GM23338 (cell line): ENCODE results near the gene RAD51B. TPM values are rescaled to one million over a fixed set of nuclear protein-coding genes. Genes with fewer than 3 reads are reported as not detected.

Experiments used
- ATAC-seq: fragments of 200-7000 bp; cut with Tn5 transposase; 3 replicates; pipeline ENCODE4 v1.9.1; 2020
- DNase-seq: peaks from one replicate; pipeline ENCODE4 v3.0.0-alpha.2; 2015; ENCODE audit warnings: low spot score
- H2AFZ ChIP-seq: fragments of 200-600 bp; sonication (generic); 2 replicates; pipeline ENCODE4 v1.8.0; 2016; ENCODE audit warnings: antibody characterized with exemption, mild to moderate bottlenecking, moderate library complexity
- H3F3A ChIP-seq: fragments of 200-600 bp; sonication (generic); replicated peaks from 2 replicates; pipeline ENCODE4 v1.8.0; 2017; ENCODE audit warnings: antibody characterized with exemption, mixed run types, low read depth
- H3K27ac ChIP-seq: fragments of 200-600 bp; sonication (generic); 2 replicates; pipeline ENCODE4 v1.6.1; 2016; ENCODE audit warnings: low read depth
- H3K27me3 ChIP-seq: fragments of 200-600 bp; sonication (generic); 2 replicates; pipeline ENCODE4 v1.8.0; 2016; ENCODE audit warnings: mild to moderate bottlenecking, mixed run types, moderate library complexity; ENCODE audit not compliant: insufficient read depth
- H3K36me3 ChIP-seq: fragments of 200-600 bp; sonication (generic); 2 replicates; pipeline ENCODE4 v1.8.0; 2016; ENCODE audit warnings: mild to moderate bottlenecking; ENCODE audit not compliant: insufficient read depth
- H3K4me1 ChIP-seq: fragments of 200-600 bp; sonication (generic); 2 replicates; pipeline ENCODE4 v1.8.0; 2016; ENCODE audit warnings: mild to moderate bottlenecking, moderate library complexity; ENCODE audit not compliant: insufficient read depth
- H3K4me2 ChIP-seq: fragments of 200-600 bp; sonication (generic); 2 replicates; pipeline ENCODE4 v1.7.1; 2017; ENCODE audit warnings: mixed run types
- H3K4me3 ChIP-seq: fragments of 200-600 bp; sonication (generic); 2 replicates; pipeline ENCODE4 v1.6.1; 2016; ENCODE audit warnings: mixed run types
- H3K79me2 ChIP-seq: fragments of 200-600 bp; sonication (generic); replicated peaks from 2 replicates; pipeline ENCODE4 v1.8.0; 2017; ENCODE audit warnings: mild to moderate bottlenecking; ENCODE audit not compliant: insufficient read depth
- H3K9me2 ChIP-seq: fragments of 200-600 bp; sonication (generic); 2 replicates; pipeline ENCODE4 v1.8.0; 2017; ENCODE audit not compliant: insufficient read depth
- H4K20me1 ChIP-seq: fragments of 200-600 bp; sonication (generic); replicated peaks from 2 replicates; pipeline ENCODE4 v1.8.0; 2017; ENCODE audit warnings: mild to moderate bottlenecking; ENCODE audit not compliant: insufficient read depth
- H3K27ac Mint-ChIP-seq: 2 replicates; pipeline ENCODE4 v1.8.0; 2020; ENCODE audit warnings: inconsistent platforms, mild to moderate bottlenecking, moderate library complexity, mixed read lengths
- H3K27me3 Mint-ChIP-seq: 3 replicates; pipeline ENCODE4 v1.8.0; 2022; ENCODE audit warnings: low read depth, mild to moderate bottlenecking, moderate library complexity, mixed read lengths, inconsistent platforms; ENCODE audit not compliant: insufficient read depth, poor library complexity
- H3K36me3 Mint-ChIP-seq: 3 replicates; pipeline ENCODE4 v1.8.0; 2021; ENCODE audit warnings: low read depth, mild to moderate bottlenecking, inconsistent platforms, moderate library complexity, mixed read lengths
- H3K4me1 Mint-ChIP-seq: 3 replicates; pipeline ENCODE4 v1.8.0; 2020; ENCODE audit warnings: mild to moderate bottlenecking, inconsistent platforms, mixed read lengths
- H3K4me3 Mint-ChIP-seq: 3 replicates; pipeline ENCODE4 v1.8.0; 2021; ENCODE audit warnings: moderate library complexity, mild to moderate bottlenecking, inconsistent platforms, mixed read lengths
- H3K9me3 Mint-ChIP-seq: 3 replicates; pipeline ENCODE4 v1.8.0; 2020; ENCODE audit warnings: moderate library complexity, mild to moderate bottlenecking, inconsistent platforms, mixed read lengths
- CREB1 ChIP-seq: fragments of 250-450 bp; sonication (Bioruptor Pico); IDR thresholded peaks from 2 replicates; pipeline ENCODE4 v1.5.0; 2020; ENCODE audit warnings: low read depth, mild to moderate bottlenecking, moderate library complexity
- EZH2 ChIP-seq: fragments of 200-600 bp; sonication (generic); IDR thresholded peaks from one replicate; pipeline ENCODE4 v1.8.0; 2017; ENCODE audit warnings: antibody characterized with exemption, mild to moderate bottlenecking, low read depth; ENCODE audit not compliant: unreplicated experiment
- EZH2phosphoT487 ChIP-seq: fragments of 200-600 bp; sonication (generic); IDR thresholded peaks from one replicate; pipeline ENCODE4 v1.8.1; 2018; ENCODE audit warnings: antibody characterized with exemption; ENCODE audit not compliant: unreplicated experiment
- JUNB ChIP-seq: IDR thresholded peaks from one replicate; pipeline ENCODE4 v1.6.1; 2016; ENCODE audit warnings: antibody characterized with exemption; ENCODE audit not compliant: unreplicated experiment
- NANOG ChIP-seq: IDR thresholded peaks from 2 replicates; pipeline ENCODE4 v1.6.1; 2016; ENCODE audit warnings: antibody characterized with exemption, borderline replicate concordance
- POLR2AphosphoS5 ChIP-seq: IDR thresholded peaks from 2 replicates; pipeline ENCODE4 v1.6.1; 2016; ENCODE audit warnings: antibody characterized with exemption, low read depth
- STAT1 ChIP-seq: IDR thresholded peaks from one replicate; pipeline ENCODE4 v1.6.1; 2016; ENCODE audit warnings: antibody characterized with exemption; ENCODE audit not compliant: unreplicated experiment
- ZNF114 ChIP-seq: fragments of 250-450 bp; sonication (Bioruptor Pico); IDR thresholded peaks from 2 replicates; pipeline ENCODE4 v1.5.0; 2020; ENCODE audit warnings: mild to moderate bottlenecking, moderate library complexity
- ZNF331 ChIP-seq: fragments of 250-450 bp; sonication (Bioruptor Pico); IDR thresholded peaks from 2 replicates; pipeline ENCODE4 v1.5.0; 2020; ENCODE audit warnings: low read depth, mild to moderate bottlenecking, moderate library complexity
- polyA plus RNA-seq: library from polyadenylated mRNA; unstranded; fragments of >200 nt; fragmentation: Nextera tagmentation; extraction: Ambion mirVana; gene quantifications from 2 replicates; pipeline ENCODE4 v1.2.1, GENCODE V29; 2016
- total RNA-seq: library from RNA; depleted of rRNA; stranded (reverse); fragments of >200 nt; shearing (Covaris generic); gene quantifications from 2 replicates; pipeline ENCODE4 v1.2.3, GENCODE V29; 2014
- TF ChIP-seq, protein P1 (sequence below): IDR thresholded peaks from one replicate; pipeline ENCODE4 v1.6.1; 2018; ENCODE audit warnings: antibody characterized with exemption; ENCODE audit not compliant: unreplicated experiment
- TF ChIP-seq, protein P2 (sequence below): fragments of 250-450 bp; sonication (Bioruptor Pico); IDR thresholded peaks from 2 replicates; pipeline ENCODE4 v1.5.0; 2020; ENCODE audit warnings: mild to moderate bottlenecking, moderate library complexity
- TF ChIP-seq, protein P3 (sequence below), 2 experiments: fragments of 200-600 bp in 1 of 2; sonication (generic) in 1 of 2; conservative IDR thresholded peaks; 2 replicates each; pipeline versions ENCODE4 v1.5.1 to v1.6.1; 2016 to 2017; ENCODE audit warnings: antibody characterized with exemption in 2 of 2, low read depth in 2 of 2, mild to moderate bottlenecking in 2 of 2, moderate library complexity in 1 of 2

RAD51B gene
- total and polyA plus RNA-seq, 2 experiments from 2014 or later = 15.7 to 29.1 TPM

DNA sequence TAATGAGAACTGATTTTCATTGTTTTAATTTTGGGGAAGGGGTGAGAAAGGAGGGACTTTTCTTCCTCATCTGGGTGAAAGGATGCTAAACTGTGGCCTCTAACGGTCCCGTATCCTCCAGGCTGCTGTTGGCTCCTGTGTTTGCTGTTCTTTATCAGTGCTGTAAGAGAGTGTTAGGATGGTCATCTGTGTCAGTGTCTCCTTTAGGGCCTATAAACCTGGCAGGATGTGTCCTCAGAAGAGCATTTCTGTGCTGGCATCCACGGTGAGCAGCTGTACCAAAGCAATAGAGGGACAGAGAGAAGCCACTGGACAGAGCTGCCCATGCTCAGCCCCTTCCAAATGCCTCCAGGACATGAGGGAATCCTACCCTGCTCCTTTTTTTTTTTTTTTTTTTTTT is 720.2 kb downstream of the RAD51B start (continued):
- TF ChIP-seq, protein P1, sequence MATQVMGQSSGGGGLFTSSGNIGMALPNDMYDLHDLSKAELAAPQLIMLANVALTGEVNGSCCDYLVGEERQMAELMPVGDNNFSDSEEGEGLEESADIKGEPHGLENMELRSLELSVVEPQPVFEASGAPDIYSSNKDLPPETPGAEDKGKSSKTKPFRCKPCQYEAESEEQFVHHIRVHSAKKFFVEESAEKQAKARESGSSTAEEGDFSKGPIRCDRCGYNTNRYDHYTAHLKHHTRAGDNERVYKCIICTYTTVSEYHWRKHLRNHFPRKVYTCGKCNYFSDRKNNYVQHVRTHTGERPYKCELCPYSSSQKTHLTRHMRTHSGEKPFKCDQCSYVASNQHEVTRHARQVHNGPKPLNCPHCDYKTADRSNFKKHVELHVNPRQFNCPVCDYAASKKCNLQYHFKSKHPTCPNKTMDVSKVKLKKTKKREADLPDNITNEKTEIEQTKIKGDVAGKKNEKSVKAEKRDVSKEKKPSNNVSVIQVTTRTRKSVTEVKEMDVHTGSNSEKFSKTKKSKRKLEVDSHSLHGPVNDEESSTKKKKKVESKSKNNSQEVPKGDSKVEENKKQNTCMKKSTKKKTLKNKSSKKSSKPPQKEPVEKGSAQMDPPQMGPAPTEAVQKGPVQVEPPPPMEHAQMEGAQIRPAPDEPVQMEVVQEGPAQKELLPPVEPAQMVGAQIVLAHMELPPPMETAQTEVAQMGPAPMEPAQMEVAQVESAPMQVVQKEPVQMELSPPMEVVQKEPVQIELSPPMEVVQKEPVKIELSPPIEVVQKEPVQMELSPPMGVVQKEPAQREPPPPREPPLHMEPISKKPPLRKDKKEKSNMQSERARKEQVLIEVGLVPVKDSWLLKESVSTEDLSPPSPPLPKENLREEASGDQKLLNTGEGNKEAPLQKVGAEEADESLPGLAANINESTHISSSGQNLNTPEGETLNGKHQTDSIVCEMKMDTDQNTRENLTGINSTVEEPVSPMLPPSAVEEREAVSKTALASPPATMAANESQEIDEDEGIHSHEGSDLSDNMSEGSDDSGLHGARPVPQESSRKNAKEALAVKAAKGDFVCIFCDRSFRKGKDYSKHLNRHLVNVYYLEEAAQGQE = no peak
- TF ChIP-seq ZNF114 = no peak
- TF ChIP-seq STAT1 = no peak
- no peak for TF ChIP-seq EZH2

DNA sequence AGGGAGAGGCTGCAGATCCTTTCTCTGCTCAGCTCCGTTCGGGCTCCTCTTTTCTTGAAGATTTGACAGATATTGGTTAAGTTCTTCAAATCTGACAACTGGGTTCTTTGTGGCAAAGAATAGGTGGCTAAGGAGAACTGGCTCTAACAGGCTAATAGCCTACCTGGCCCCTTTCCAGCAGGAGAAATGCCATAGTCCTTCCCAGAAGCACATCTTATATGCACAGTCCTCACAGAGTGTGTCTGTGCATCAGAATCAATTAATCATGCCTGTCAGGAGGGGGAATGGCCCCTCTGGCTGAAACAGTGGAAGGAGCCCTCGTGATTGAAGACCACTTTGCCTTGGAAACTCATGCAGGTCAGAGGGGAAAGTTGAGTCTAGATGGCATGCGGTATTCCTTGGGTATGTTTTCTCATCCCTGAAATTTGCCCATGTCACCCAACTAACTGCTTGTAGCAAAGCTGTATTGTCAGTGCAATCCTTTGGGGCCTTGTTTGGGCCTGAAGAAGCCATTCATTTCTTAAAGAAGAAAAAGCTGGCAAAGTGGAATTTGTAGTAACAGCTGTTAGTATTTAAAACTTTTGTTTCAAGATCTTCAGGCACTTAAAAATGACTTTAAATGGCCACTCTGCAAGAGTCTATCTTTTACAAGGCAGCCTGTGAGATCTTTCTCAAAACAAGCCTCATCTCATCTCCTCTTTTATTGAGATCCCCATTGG is 721.8 kb downstream of the RAD51B start:
- peaks cover 7% of the 10 kb centered on the region for H3K27me3 Mint-ChIP-seq
- Histone ChIP-seq H3K79me2 (no peaks in the 10 kb centered on the region), H3K36me3 (no peaks in the 10 kb centered on the region), H3K4me1 (no peaks in the 10 kb centered on the region), H3K27ac (no peak overlapping the region), H3K4me3 (no peak overlapping the region), H3K9me2 (peaks cover 8% of the 10 kb centered on the region; the same call in 1 of the 2 replicates), H3K4me2 (no peak overlapping the region), H3K27me3 (no peaks in the 10 kb centered on the region), H4K20me1 (no peaks in the 10 kb centered on the region), H2AFZ (no peak overlapping the region), H3F3A (no peaks in the 10 kb centered on the region)
- no peak overlapping the region for H3K4me3 Mint-ChIP-seq
- H3K36me3 Mint-ChIP-seq = no peaks in the 10 kb centered on the region
- H3K4me1 Mint-ChIP-seq = peaks cover 10% of the 10 kb centered on the region
- ATAC-seq (no peak), DNase-seq (no peak)
- no peak overlapping the region for H3K27ac Mint-ChIP-seq
- H3K9me3 Mint-ChIP-seq = no peaks in the 10 kb centered on the region
- TF ChIP-seq NANOG (no peak), EZH2phosphoT487 (no peak), POLR2AphosphoS5 (no peak), JUNB (no peak), EZH2 (no peak), ZNF331 (CRISPR knock-in tag) (no peak), CREB1 (CRISPR knock-in tag) (no peak), ZNF114 (no peak)
- TF ChIP-seq, protein P2, sequence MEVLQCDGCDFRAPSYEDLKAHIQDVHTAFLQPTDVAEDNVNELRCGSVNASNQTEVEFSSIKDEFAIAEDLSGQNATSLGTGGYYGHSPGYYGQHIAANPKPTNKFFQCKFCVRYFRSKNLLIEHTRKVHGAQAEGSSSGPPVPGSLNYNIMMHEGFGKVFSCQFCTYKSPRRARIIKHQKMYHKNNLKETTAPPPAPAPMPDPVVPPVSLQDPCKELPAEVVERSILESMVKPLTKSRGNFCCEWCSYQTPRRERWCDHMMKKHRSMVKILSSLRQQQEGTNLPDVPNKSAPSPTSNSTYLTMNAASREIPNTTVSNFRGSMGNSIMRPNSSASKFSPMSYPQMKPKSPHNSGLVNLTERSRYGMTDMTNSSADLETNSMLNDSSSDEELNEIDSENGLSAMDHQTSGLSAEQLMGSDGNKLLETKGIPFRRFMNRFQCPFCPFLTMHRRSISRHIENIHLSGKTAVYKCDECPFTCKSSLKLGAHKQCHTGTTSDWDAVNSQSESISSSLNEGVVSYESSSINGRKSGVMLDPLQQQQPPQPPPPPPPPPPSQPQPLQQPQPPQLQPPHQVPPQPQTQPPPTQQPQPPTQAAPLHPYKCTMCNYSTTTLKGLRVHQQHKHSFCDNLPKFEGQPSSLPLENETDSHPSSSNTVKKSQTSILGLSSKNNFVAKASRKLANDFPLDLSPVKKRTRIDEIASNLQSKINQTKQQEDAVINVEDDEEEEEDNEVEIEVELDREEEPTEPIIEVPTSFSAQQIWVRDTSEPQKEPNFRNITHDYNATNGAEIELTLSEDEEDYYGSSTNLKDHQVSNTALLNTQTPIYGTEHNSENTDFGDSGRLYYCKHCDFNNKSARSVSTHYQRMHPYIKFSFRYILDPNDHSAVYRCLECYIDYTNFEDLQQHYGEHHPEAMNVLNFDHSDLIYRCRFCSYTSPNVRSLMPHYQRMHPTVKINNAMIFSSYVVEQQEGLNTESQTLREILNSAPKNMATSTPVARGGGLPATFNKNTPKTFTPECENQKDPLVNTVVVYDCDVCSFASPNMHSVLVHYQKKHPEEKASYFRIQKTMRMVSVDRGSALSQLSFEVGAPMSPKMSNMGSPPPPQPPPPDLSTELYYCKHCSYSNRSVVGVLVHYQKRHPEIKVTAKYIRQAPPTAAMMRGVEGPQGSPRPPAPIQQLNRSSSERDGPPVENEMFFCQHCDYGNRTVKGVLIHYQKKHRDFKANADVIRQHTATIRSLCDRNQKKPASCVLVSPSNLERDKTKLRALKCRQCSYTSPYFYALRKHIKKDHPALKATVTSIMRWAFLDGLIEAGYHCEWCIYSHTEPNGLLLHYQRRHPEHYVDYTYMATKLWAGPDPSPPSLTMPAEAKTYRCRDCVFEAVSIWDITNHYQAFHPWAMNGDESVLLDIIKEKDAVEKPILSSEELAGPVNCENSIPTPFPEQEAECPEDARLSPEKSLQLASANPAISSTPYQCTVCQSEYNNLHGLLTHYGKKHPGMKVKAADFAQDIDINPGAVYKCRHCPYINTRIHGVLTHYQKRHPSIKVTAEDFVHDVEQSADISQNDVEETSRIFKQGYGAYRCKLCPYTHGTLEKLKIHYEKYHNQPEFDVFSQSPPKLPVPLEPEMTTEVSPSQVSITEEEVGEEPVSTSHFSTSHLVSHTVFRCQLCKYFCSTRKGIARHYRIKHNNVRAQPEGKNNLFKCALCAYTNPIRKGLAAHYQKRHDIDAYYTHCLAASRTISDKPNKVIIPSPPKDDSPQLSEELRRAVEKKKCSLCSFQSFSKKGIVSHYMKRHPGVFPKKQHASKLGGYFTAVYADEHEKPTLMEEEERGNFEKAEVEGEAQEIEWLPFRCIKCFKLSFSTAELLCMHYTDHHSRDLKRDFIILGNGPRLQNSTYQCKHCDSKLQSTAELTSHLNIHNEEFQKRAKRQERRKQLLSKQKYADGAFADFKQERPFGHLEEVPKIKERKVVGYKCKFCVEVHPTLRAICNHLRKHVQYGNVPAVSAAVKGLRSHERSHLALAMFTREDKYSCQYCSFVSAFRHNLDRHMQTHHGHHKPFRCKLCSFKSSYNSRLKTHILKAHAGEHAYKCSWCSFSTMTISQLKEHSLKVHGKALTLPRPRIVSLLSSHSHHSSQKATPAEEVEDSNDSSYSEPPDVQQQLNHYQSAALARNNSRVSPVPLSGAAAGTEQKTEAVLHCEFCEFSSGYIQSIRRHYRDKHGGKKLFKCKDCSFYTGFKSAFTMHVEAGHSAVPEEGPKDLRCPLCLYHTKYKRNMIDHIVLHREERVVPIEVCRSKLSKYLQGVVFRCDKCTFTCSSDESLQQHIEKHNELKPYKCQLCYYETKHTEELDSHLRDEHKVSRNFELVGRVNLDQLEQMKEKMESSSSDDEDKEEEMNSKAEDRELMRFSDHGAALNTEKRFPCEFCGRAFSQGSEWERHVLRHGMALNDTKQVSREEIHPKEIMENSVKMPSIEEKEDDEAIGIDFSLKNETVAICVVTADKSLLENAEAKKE = no peak
- TF ChIP-seq, protein P3, sequence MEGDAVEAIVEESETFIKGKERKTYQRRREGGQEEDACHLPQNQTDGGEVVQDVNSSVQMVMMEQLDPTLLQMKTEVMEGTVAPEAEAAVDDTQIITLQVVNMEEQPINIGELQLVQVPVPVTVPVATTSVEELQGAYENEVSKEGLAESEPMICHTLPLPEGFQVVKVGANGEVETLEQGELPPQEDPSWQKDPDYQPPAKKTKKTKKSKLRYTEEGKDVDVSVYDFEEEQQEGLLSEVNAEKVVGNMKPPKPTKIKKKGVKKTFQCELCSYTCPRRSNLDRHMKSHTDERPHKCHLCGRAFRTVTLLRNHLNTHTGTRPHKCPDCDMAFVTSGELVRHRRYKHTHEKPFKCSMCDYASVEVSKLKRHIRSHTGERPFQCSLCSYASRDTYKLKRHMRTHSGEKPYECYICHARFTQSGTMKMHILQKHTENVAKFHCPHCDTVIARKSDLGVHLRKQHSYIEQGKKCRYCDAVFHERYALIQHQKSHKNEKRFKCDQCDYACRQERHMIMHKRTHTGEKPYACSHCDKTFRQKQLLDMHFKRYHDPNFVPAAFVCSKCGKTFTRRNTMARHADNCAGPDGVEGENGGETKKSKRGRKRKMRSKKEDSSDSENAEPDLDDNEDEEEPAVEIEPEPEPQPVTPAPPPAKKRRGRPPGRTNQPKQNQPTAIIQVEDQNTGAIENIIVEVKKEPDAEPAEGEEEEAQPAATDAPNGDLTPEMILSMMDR (conservative IDR thresholded peaks at IDR 0.05; ENCODE audit: low read depth in 2 of 2) = no peak
